Lower leg skin (tissue), 4 donors: ENCODE data around the gene SNAP23. TPM values are rescaled to one million over a fixed set of nuclear protein-coding genes. Genes with fewer than 3 reads are reported as not detected.

Experiments used
- DNase-seq, 2 donors: peaks; one replicate each; pipeline ENCODE4 v3.0.0-alpha.2; 2019; ENCODE audit warnings: low spot score in 2 of 2
- H3K4me3 ChIP-seq: fragments of 200-600 bp; sonication (generic); 2 replicates; pipeline ENCODE4 v1.5.1; 2017; ENCODE audit warnings: mild to moderate bottlenecking, low read depth; ENCODE audit not compliant: poor library complexity, severe bottlenecking
- CTCF ChIP-seq, 3 donors: fragments of 450-650 bp; IDR thresholded peaks; one replicate each; pipeline ENCODE4 v1.5.1; 2016; ENCODE audit warnings: antibody characterized with exemption in 3 of 3, mild to moderate bottlenecking in 3 of 3, moderate library complexity in 2 of 3
- POLR2A ChIP-seq, 2 donors: fragments of 450-650 bp; IDR thresholded peaks; one replicate each; pipeline ENCODE4 v1.6.1; 2016 to 2017; ENCODE audit warnings: antibody characterized with exemption in 2 of 2, mild to moderate bottlenecking in 1 of 2, moderate library complexity in 1 of 2
- WGBS, 2 donors: methylation state at CpG; one replicate each; pipeline ENCODE4 v1.1.5; 2018; 5-methylcytosine and 5-hydroxymethylcytosine counted together
- intact Hi-C: fragments of 100-400 bp; cut with DNase I; formaldehyde crosslinking; loops from one replicate; pipeline ENCODE4 v1.15.0; 2023; ENCODE audit warnings: low total_unique reads
- total RNA-seq, 4 donors: library from RNA; depleted of rRNA; stranded (reverse); fragments of >200 nt; gene quantifications; one replicate each; pipeline ENCODE4 v1.1.0, GENCODE V29; 2016

The SNAP23 gene
- total RNA-seq, 4 donors from 2014 or later: 24.8 to 63.3 (median 42.4) TPM

- no peak overlapping the region for H3K4me3 ChIP-seq
- intact Hi-C loops: no loop called here
- WGBS, 2 donors: 78 to 83% methylated on average over 12 of the region's 12 CpGs
- no peak for DNase-seq
- TF ChIP-seq CTCF (IDR thresholded peaks at IDR 0.05): no peak
- no peak for TF ChIP-seq POLR2A (IDR thresholded peaks at IDR 0.05)
Observed at GRCh38 chr15:42499858-42500609, 4.6 kb downstream of the SNAP23 start.

GRCh38 chr15:42502477-42502876 lies 7.0 kb downstream of the SNAP23 start:
- DNase-seq: no peak
- intact Hi-C loops: no loop called here
- TF ChIP-seq CTCF (IDR thresholded peaks at IDR 0.05) (no peak), POLR2A (IDR thresholded peaks at IDR 0.05) (no peak)
- no peak overlapping the region for H3K4me3 ChIP-seq
- 55 to 80% methylated on average over 4 of the region's 4 CpGs for whole genome bisulfite sequencing, 2 donors

- TF ChIP-seq POLR2A (IDR thresholded peaks at IDR 0.05): no peak
- TF ChIP-seq CTCF (IDR thresholded peaks at IDR 0.05): no peak
- 77 to 83% methylated on average over 1 of the region's 1 CpG for WGBS, 2 donors
- H3K4me3 ChIP-seq: no peak overlapping the region
- DNase-seq: no peak
- intact Hi-C loops: no loop called here
Observed at GRCh38 chr15:42503825-42504224, 8.4 kb downstream of the SNAP23 start.

- intact Hi-C loops: no loop called here
- TF ChIP-seq POLR2A (IDR thresholded peaks at IDR 0.05): no peak
- no peak for TF ChIP-seq CTCF (IDR thresholded peaks at IDR 0.05)
- no peak overlapping the region for H3K4me3 ChIP-seq
- no peak for DNase-seq
- WGBS, 2 donors: 70 to 75% methylated on average over 3 of the region's 3 CpGs
Observed at GRCh38 chr15:42504631-42505030, 9.2 kb downstream of the SNAP23 start.

GRCh38 chr15:42507514-42507913 lies 12.1 kb downstream of the SNAP23 start:
- TF ChIP-seq CTCF (IDR thresholded peaks at IDR 0.05): no peak
- TF ChIP-seq POLR2A (IDR thresholded peaks at IDR 0.05): no peak
- 84 to 88% methylated on average over 4 of the region's 4 CpGs for WGBS, 2 donors
- H3K4me3 ChIP-seq: no peak overlapping the region
- intact Hi-C loops: no loop called here
- no peak for DNase-seq

- 60 to 68% methylated on average over 9 of the region's 9 CpGs for WGBS, 2 donors
- intact Hi-C loops: no loop called here
- DNase-seq: no peak
- no peak for TF ChIP-seq CTCF (IDR thresholded peaks at IDR 0.05)
- no peak for TF ChIP-seq POLR2A (IDR thresholded peaks at IDR 0.05)
- no peak overlapping the region for H3K4me3 ChIP-seq
Observed at GRCh38 chr15:42508263-42508690, 12.8 kb downstream of the SNAP23 start.
